Measurements from ENCODE around the gene JAGN1. TPM values are rescaled to one million over a fixed set of nuclear protein-coding genes. Genes with fewer than 3 reads are reported as not detected.

The JAGN1 gene
- total RNA-seq, 1 experiment from 2014 or later: 49.7 TPM

DNA sequence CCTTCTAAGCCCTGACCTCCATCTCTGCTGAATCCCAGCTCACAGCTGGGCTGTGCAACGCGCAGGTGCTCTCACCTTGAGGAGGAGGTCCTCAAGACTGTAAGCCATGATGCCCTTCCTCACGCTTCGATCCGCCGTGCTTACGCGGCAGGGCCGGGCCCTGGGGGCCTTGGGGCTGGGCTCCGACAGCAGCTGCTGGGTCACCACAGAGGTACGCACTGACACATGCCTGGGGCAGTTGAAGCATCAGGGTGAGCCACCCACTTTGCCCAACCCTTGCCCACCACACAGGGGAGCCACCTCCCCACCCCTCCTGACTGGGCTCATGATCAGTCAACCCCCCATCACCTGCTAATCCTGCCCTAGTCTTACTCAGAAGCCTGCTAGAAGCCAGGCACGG, 13.4 kb upstream of the JAGN1 start:
- no peak for TF ChIP-seq CTCF (IDR thresholded peaks at IDR 0.05; ENCODE audit: unreplicated experiment)
- no peak for DNase-seq (ENCODE audit: unreplicated experiment)
- POLR2A ChIA-PET: interaction anchor here (0.8 kb wide), 1 partner anchor 9 kb away, joined by 4 read pairs; no protein-coding TSS in a partner anchor
- Mint-ChIP-seq H3K4me1 (ENCODE audit: insufficient read depth, unreplicated experiment) (peaks cover 5% of the 10 kb centered on the region), H3K9me3 (ENCODE audit: unreplicated experiment) (no peaks in the 10 kb centered on the region), H3K36me3 (ENCODE audit: insufficient read depth, unreplicated experiment) (no peaks in the 10 kb centered on the region), H3K27me3 (ENCODE audit: insufficient read depth, unreplicated experiment) (no peaks in the 10 kb centered on the region), H3K4me3 (ENCODE audit: unreplicated experiment) (no peak overlapping the region), H3K27ac (ENCODE audit: low read depth, unreplicated experiment) (no peak overlapping the region)
- CTCF ChIA-PET: no interaction called here
- intact Hi-C loops (cut with micrococcal nuclease): no loop called here
- no TSS peak for BruUV-seq (replicated peaks)

- Mint-ChIP-seq H3K4me3 (ENCODE audit: unreplicated experiment) (no peak overlapping the region), H3K9me3 (ENCODE audit: unreplicated experiment) (no peaks in the 10 kb centered on the region), H3K4me1 (ENCODE audit: insufficient read depth, unreplicated experiment) (peaks cover 5% of the 10 kb centered on the region), H3K27me3 (ENCODE audit: insufficient read depth, unreplicated experiment) (no peaks in the 10 kb centered on the region), H3K36me3 (ENCODE audit: insufficient read depth, unreplicated experiment) (no peaks in the 10 kb centered on the region), H3K27ac (ENCODE audit: low read depth, unreplicated experiment) (peak overlapping the region; percentile 27)
- ChIA-PET CTCF (no interaction called here), POLR2A (interaction anchor here (0.9 to 1.5 kb wide), 4 partner anchors 13 to 32 kb away, joined by 3 to 7 read pairs (median 4); no protein-coding TSS in a partner anchor)
- no TSS peak for BruUV-seq (replicated peaks)
- TF ChIP-seq CTCF (IDR thresholded peaks at IDR 0.05; ENCODE audit: unreplicated experiment): no peak
- DNase-seq (ENCODE audit: unreplicated experiment): no peak
- intact Hi-C loops (cut with micrococcal nuclease): no loop called here
These were observed 11.7 kb upstream of the JAGN1 start for GRCh38 chr3:9878700-9879099.

GRCh38 chr3:9879830-9880549, 10.4 kb upstream of the JAGN1 start, which contains the start of gene CIDEC:
CIDEC (minus strand) TSS chr3:9880253; CDS start chr3:9878486, 1,767 bp downstream.
- BruUV-seq (replicated peaks): no TSS peak
- Mint-ChIP-seq H3K27me3 (ENCODE audit: insufficient read depth, unreplicated experiment) (no peaks in the 10 kb centered on the region), H3K27ac (ENCODE audit: low read depth, unreplicated experiment) (peak within 1 kb of the TSS; percentile 27), H3K36me3 (ENCODE audit: insufficient read depth, unreplicated experiment) (no peaks in the 10 kb centered on the region), H3K9me3 (ENCODE audit: unreplicated experiment) (no peaks in the 10 kb centered on the region), H3K4me1 (ENCODE audit: insufficient read depth, unreplicated experiment) (peaks cover 17% of the 10 kb centered on the region), H3K4me3 (ENCODE audit: unreplicated experiment) (no peak within 1 kb of the TSS)
- ChIA-PET CTCF (no interaction called here), POLR2A (interaction anchor here (0.6 to 1.5 kb wide), 6 partner anchors 9 to 104 kb away, joined by 3 to 7 read pairs (median 3); no protein-coding TSS in a partner anchor)
- no peak for DNase-seq (ENCODE audit: unreplicated experiment)
- intact Hi-C loops (cut with micrococcal nuclease): no loop called here
- no peak for TF ChIP-seq CTCF (IDR thresholded peaks at IDR 0.05; ENCODE audit: unreplicated experiment)

GRCh38 chr3:9881441-9881840, 9.0 kb upstream of the JAGN1 start:
- intact Hi-C loops (cut with micrococcal nuclease): no loop called here
- ChIA-PET CTCF (interaction anchor here (0.7 kb wide), 1 partner anchor 816 kb away, joined by 3 read pairs; no protein-coding TSS in a partner anchor), POLR2A (interaction anchor here (0.5 to 1.6 kb wide), 4 partner anchors 10 to 132 kb away, joined by 3 read pairs; partner anchors contain the start of gene OGG1)
- Mint-ChIP-seq H3K36me3 (ENCODE audit: insufficient read depth, unreplicated experiment) (peaks cover 1% of the 10 kb centered on the region), H3K27ac (ENCODE audit: low read depth, unreplicated experiment) (peak overlapping the region; percentile 57), H3K4me3 (ENCODE audit: unreplicated experiment) (no peak overlapping the region), H3K9me3 (ENCODE audit: unreplicated experiment) (no peaks in the 10 kb centered on the region), H3K27me3 (ENCODE audit: insufficient read depth, unreplicated experiment) (no peaks in the 10 kb centered on the region), H3K4me1 (ENCODE audit: insufficient read depth, unreplicated experiment) (peaks cover 12% of the 10 kb centered on the region)
- no TSS peak for BruUV-seq (replicated peaks)
- TF ChIP-seq CTCF (IDR thresholded peaks at IDR 0.05; ENCODE audit: unreplicated experiment): no peak
- DNase-seq (ENCODE audit: unreplicated experiment): no peak
